ENCODE measurements around the gene PPIE.

Gene PPIE

GRCh38 chr1:39738622-39739366 lies at the start of gene PPIE:
PPIE (plus strand) TSS chr1:39738882; CDS start chr1:39738901, 19 bp downstream.
- peak; percentile 89 to 92 for DNase-seq (ENCODE audit: low read depth in 2 of 2)

- DNase-seq (ENCODE audit: low read depth in 2 of 2), result no peak
Measured at GRCh38 chr1:39689214-39689613, 49.5 kb upstream of the PPIE start.

GRCh38 chr1:39689635-39690034 lies 49.0 kb upstream of the PPIE start:
- no peak for DNase-seq (ENCODE audit: low read depth in 2 of 2)

- DNase-seq (ENCODE audit: low read depth in 2 of 2), result no peak
Measured at GRCh38 chr1:39690225-39690624, 48.5 kb upstream of the PPIE start.

GRCh38 chr1:39690794-39691382 lies 47.8 kb upstream of the PPIE start:
- DNase-seq (ENCODE audit: low read depth in 2 of 2), result no peak

- DNase-seq (ENCODE audit: low read depth in 2 of 2), result peak; percentile 73 to 91
Measured at GRCh38 chr1:39691383-39692151, 47.1 kb upstream of the PPIE start, which contains the start of gene HPCAL4. HPCAL4 (minus strand) TSS chr1:39691433; CDS start chr1:39684603, 6,830 bp downstream.

- no peak for DNase-seq (ENCODE audit: low read depth in 2 of 2)
Measured at GRCh38 chr1:39692152-39693074, 46.3 kb upstream of the PPIE start.

GRCh38 chr1:39694026-39694425 lies 44.7 kb upstream of the PPIE start:
- no peak for DNase-seq (ENCODE audit: low read depth in 2 of 2)

GRCh38 chr1:39695016-39695415 lies 43.7 kb upstream of the PPIE start:
- DNase-seq (ENCODE audit: low read depth in 2 of 2), result no peak

GRCh38 chr1:39696448-39696847 lies 42.2 kb upstream of the PPIE start:
- no peak for DNase-seq (ENCODE audit: low read depth in 2 of 2)

GRCh38 chr1:39698568-39698967 lies 40.1 kb upstream of the PPIE start:
- no peak for DNase-seq (ENCODE audit: low read depth in 2 of 2)

- no peak for DNase-seq (ENCODE audit: low read depth in 2 of 2)
Measured at GRCh38 chr1:39699419-39699818, 39.3 kb upstream of the PPIE start.

GRCh38 chr1:39700348-39700747 lies 38.3 kb upstream of the PPIE start:
- no peak for DNase-seq (ENCODE audit: low read depth in 2 of 2)

GRCh38 chr1:39701049-39701439 lies 37.6 kb upstream of the PPIE start:
- DNase-seq (ENCODE audit: low read depth in 2 of 2), result no peak

GRCh38 chr1:39704757-39705156 lies 33.9 kb upstream of the PPIE start:
- DNase-seq (ENCODE audit: low read depth in 2 of 2), result no peak

GRCh38 chr1:39707506-39707905 lies 31.2 kb upstream of the PPIE start:
- DNase-seq (ENCODE audit: low read depth in 2 of 2), result no peak

- DNase-seq (ENCODE audit: low read depth in 2 of 2), result no peak
Measured at GRCh38 chr1:39711104-39711965, 27.3 kb upstream of the PPIE start.

- no peak for DNase-seq (ENCODE audit: low read depth in 2 of 2)
Measured at GRCh38 chr1:39711966-39712340, 26.7 kb upstream of the PPIE start.

GRCh38 chr1:39713557-39713956 lies 25.1 kb upstream of the PPIE start:
- no peak for DNase-seq (ENCODE audit: low read depth in 2 of 2)

- DNase-seq (ENCODE audit: low read depth in 2 of 2), result no peak
Measured at GRCh38 chr1:39717809-39718208, 20.9 kb upstream of the PPIE start.
